HepG2 (cell line): ENCODE measurements around the gene WDR82. TPM values are rescaled to one million over a fixed set of nuclear protein-coding genes. Genes with fewer than 3 reads are reported as not detected.

Experiments used
- ATF1 ChIP-seq: IDR thresholded peaks from 2 replicates; pipeline ENCODE4 v1.6.1; 2016; ENCODE audit warnings: mild to moderate bottlenecking, control low read depth
- DMAP1 ChIP-seq: IDR thresholded peaks from 2 replicates; pipeline ENCODE4 v1.6.1; 2016
- FOXM1 ChIP-seq: sonication (generic); formaldehyde crosslinking; IDR thresholded peaks from 2 replicates; pipeline ENCODE4 v1.5.0; 2020; ENCODE audit warnings: missing genetic modification reagents
- HNRNPH1 ChIP-seq: fragments of 200-400 bp; formaldehyde crosslinking; optimal IDR thresholded peaks from 2 replicates; pipeline ENCODE3; 2017; ENCODE audit warnings: mild to moderate bottlenecking, low read depth, low read length
- NR0B2 ChIP-seq: sonication (generic); formaldehyde crosslinking; IDR thresholded peaks from 2 replicates; pipeline ENCODE4 v1.4.0; 2020; ENCODE audit warnings: mild to moderate bottlenecking, missing genetic modification reagents
- REST ChIP-seq, 2 experiments: IDR thresholded peaks; 2 replicates each; pipeline ENCODE4 v1.6.1; 2011 to 2012; ENCODE audit warnings: low read length in 2 of 2, borderline replicate concordance in 1 of 2, low read depth in 1 of 2, mild to moderate bottlenecking in 1 of 2, moderate library complexity in 1 of 2
- SRY ChIP-seq: sonication (generic); formaldehyde crosslinking; IDR thresholded peaks from 2 replicates; pipeline ENCODE4 v1.8.0; 2022; ENCODE audit warnings: mild to moderate bottlenecking, missing genetic modification reagents
- SUZ12 ChIP-seq: fragments of 150-350 bp; IDR thresholded peaks from 2 replicates; pipeline ENCODE4 v1.6.1; 2014; ENCODE audit warnings: low read depth, low read length
- ZBTB33 ChIP-seq: sonication (generic); formaldehyde crosslinking; IDR thresholded peaks from 2 replicates; pipeline ENCODE4 v1.4.0; 2020; ENCODE audit warnings: missing genetic modification reagents
- ZBTB40 ChIP-seq, 2 experiments: fragments of 450-650 bp in 1 of 2; sonication (generic) in 1 of 2; formaldehyde crosslinking in 1 of 2; IDR thresholded peaks; 2 replicates each; pipeline versions ENCODE4 v1.6.1 to v1.8.0; 2016 to 2022; ENCODE audit warnings: antibody characterized with exemption in 1 of 2, mild to moderate bottlenecking in 1 of 2, missing genetic modification reagents in 1 of 2
- ZFX ChIP-seq: sonication (generic); formaldehyde crosslinking; IDR thresholded peaks from 2 replicates; pipeline ENCODE4 v1.4.0; 2020; ENCODE audit warnings: mild to moderate bottlenecking, low read depth, missing genetic modification reagents, moderate library complexity
- ZNF329 ChIP-seq: sonication (generic); formaldehyde crosslinking; IDR thresholded peaks from 2 replicates; pipeline ENCODE4 v1.9.0; 2021; ENCODE audit warnings: low read depth, mild to moderate bottlenecking, missing genetic modification reagents
- ZNF644 ChIP-seq: IDR thresholded peaks from 2 replicates; pipeline ENCODE4 v1.6.1; 2016; ENCODE audit warnings: low read depth
- ZNF709 ChIP-seq: sonication (generic); formaldehyde crosslinking; IDR thresholded peaks from 2 replicates; pipeline ENCODE4 v1.5.0; 2020; ENCODE audit warnings: mild to moderate bottlenecking, missing genetic modification reagents
- polyA plus RNA-seq, 8 experiments: library from polyadenylated mRNA; depleted of rRNA in 3 of 8; stranded (reverse) in 7 of 8; unstranded in 1 of 8; fragments of >200 nt; fragmentation: Illumina TruSeq in 4 of 8; extraction: Trizol in 4 of 8; gene quantifications; 2 replicates each; pipeline versions ENCODE4 v1.2.1 to v1.2.3, GENCODE V29; 2011 to 2016; ENCODE audit warnings: low read depth in 4 of 8, missing spikeins in 1 of 8, mixed read lengths in 1 of 8; ENCODE audit not compliant: insufficient read depth in 1 of 8
- total RNA-seq, 5 experiments: library from RNA; depleted of rRNA; stranded (reverse); fragments of >200 nt; fragmentation: Illumina TruSeq; extraction: Trizol; gene quantifications; 2 replicates each; pipeline ENCODE4 v1.2.3, GENCODE V29; 2016; ENCODE audit warnings: low read depth in 1 of 5

WDR82 gene
- total and polyA plus RNA-seq, 2 of the 13 experiments (the other 11 are each of a cell fraction or from before 2014, with no cell fraction given): 39.1 to 59.5 TPM

GRCh38 chr3:52238193-52238760 is 40.2 kb downstream of the WDR82 start (continued):
- no peak for TF ChIP-seq ZBTB40 (IDR thresholded peaks at IDR 0.05)
- peak; percentile 72; the same call in 1 of the 2 replicates for TF ChIP-seq ZBTB40 (CRISPR knock-in tag; IDR thresholded peaks at IDR 0.05)
- no peak for TF ChIP-seq ZNF329 (CRISPR knock-in tag)
- peak; percentile 54; the same call in 1 of the 2 replicates for TF ChIP-seq ZFX (CRISPR knock-in tag)
- no peak for TF ChIP-seq ZNF644 (CRISPR knock-in tag)
- peak; percentile 38; the same call in 1 of the 2 replicates for TF ChIP-seq SRY (CRISPR knock-in tag)
- peak; percentile 55; the same call in 1 of the 2 replicates for TF ChIP-seq DMAP1 (CRISPR knock-in tag)
- no peak for TF ChIP-seq HNRNPH1
- no peak for TF ChIP-seq SUZ12
- no peak for TF ChIP-seq FOXM1
- no peak for TF ChIP-seq ATF1 (CRISPR knock-in tag)
- no peak for TF ChIP-seq ZBTB33 (CRISPR knock-in tag)
- peak; percentile 47; the same call in 1 of the 2 replicates for TF ChIP-seq ZNF709 (CRISPR knock-in tag)
- TF ChIP-seq NR0B2: no peak
- TF ChIP-seq REST (IDR thresholded peaks at IDR 0.05; ENCODE audit: borderline replicate concordance in 1 of 2, low read depth in 1 of 2, low read length in 2 of 2): no peak; a peak in 1 of 4 replicates
